Adipocyte (in vitro differentiated cells): ENCODE results near the gene GBGT1.
A peak's percentile ranks its signal among the peaks of the same experiment; 100 is the strongest.

Experiments used
- DNase-seq: peaks from one replicate; pipeline ENCODE4 v3.0.0-alpha.2; 2015; ENCODE audit warnings: low read depth
- H3K27me3 ChIP-seq: replicated peaks from 2 replicates; pipeline ENCODE4 v1.7.0; 2013; ENCODE audit warnings: mild to moderate bottlenecking, low read length, moderate library complexity; ENCODE audit not compliant: control insufficient read depth, insufficient read depth
- H3K36me3 ChIP-seq: 2 replicates; pipeline ENCODE4 v1.7.0; 2013; ENCODE audit warnings: low read length, mild to moderate bottlenecking, moderate library complexity; ENCODE audit not compliant: control insufficient read depth, insufficient read depth, severe bottlenecking
- H3K4me1 ChIP-seq: 2 replicates; pipeline ENCODE4 v1.7.0; 2013; ENCODE audit warnings: mild to moderate bottlenecking, low read length, moderate library complexity; ENCODE audit not compliant: control insufficient read depth, insufficient read depth
- H3K4me3 ChIP-seq: 2 replicates; pipeline ENCODE4 v1.7.0; 2013; ENCODE audit warnings: mild to moderate bottlenecking, low read length, moderate library complexity
- H3K9ac ChIP-seq: 2 replicates; pipeline ENCODE4 v1.7.0; 2013; ENCODE audit warnings: mild to moderate bottlenecking, low read length, moderate library complexity
- H3K9me3 ChIP-seq: 2 replicates; pipeline ENCODE4 v1.7.0; 2013; ENCODE audit warnings: mild to moderate bottlenecking, low read length, moderate library complexity; ENCODE audit not compliant: control insufficient read depth

The GBGT1 gene

GRCh38 chr9:133160742-133161546 lies 2.8 kb downstream of the GBGT1 start:
- DNase-seq, result peak; percentile 83
- Histone ChIP-seq H3K27me3 (peaks cover 11% of the 10 kb centered on the region), H3K9me3 (no peaks in the 10 kb centered on the region)

GRCh38 chr9:133158695-133159094 lies 5.0 kb downstream of the GBGT1 start:
- no peak overlapping the region for H3K4me3 ChIP-seq
- no peak overlapping the region for H3K9ac ChIP-seq
- no peaks in the 10 kb centered on the region for H3K9me3 ChIP-seq
- no peaks in the 10 kb centered on the region for H3K27me3 ChIP-seq
- H3K4me1 ChIP-seq, result peaks cover 2% of the 10 kb centered on the region
- DNase-seq, result no peak
- H3K36me3 ChIP-seq, result no peaks in the 10 kb centered on the region

More at GRCh38 chr9:133160742-133161546, 2.8 kb downstream of the GBGT1 start:
- no peak overlapping the region for H3K9ac ChIP-seq
- no peak overlapping the region for H3K4me3 ChIP-seq
- H3K4me1 ChIP-seq, result peaks cover 6% of the 10 kb centered on the region
- no peaks in the 10 kb centered on the region for H3K36me3 ChIP-seq

- Histone ChIP-seq H3K27me3 (no peaks in the 10 kb centered on the region), H3K4me1 (no peaks in the 10 kb centered on the region), H3K9me3 (no peaks in the 10 kb centered on the region), H3K36me3 (no peaks in the 10 kb centered on the region), H3K4me3 (no peak overlapping the region), H3K9ac (no peak overlapping the region)
- DNase-seq, result no peak
Measured at GRCh38 chr9:133155156-133155555, 8.6 kb downstream of the GBGT1 start.

- no peaks in the 10 kb centered on the region for H3K27me3 ChIP-seq
- DNase-seq, result no peak
- H3K9ac ChIP-seq, result no peak overlapping the region
- no peaks in the 10 kb centered on the region for H3K9me3 ChIP-seq
- H3K36me3 ChIP-seq, result no peaks in the 10 kb centered on the region
- H3K4me3 ChIP-seq, result no peak overlapping the region
- peaks cover 3% of the 10 kb centered on the region for H3K4me1 ChIP-seq
Measured at GRCh38 chr9:133154097-133154989, 9.4 kb downstream of the GBGT1 start.

- no peak for DNase-seq
- Histone ChIP-seq H3K4me3 (no peak overlapping the region), H3K4me1 (peaks cover 6% of the 10 kb centered on the region), H3K27me3 (no peaks in the 10 kb centered on the region), H3K9ac (no peak overlapping the region), H3K9me3 (no peaks in the 10 kb centered on the region), H3K36me3 (no peaks in the 10 kb centered on the region)
Measured at GRCh38 chr9:133153227-133154096, 10.3 kb downstream of the GBGT1 start.

- no peak overlapping the region for H3K9ac ChIP-seq
- no peaks in the 10 kb centered on the region for H3K36me3 ChIP-seq
- H3K9me3 ChIP-seq, result no peaks in the 10 kb centered on the region
- no peak for DNase-seq
- no peak overlapping the region for H3K4me3 ChIP-seq
- H3K4me1 ChIP-seq, result peaks cover 14% of the 10 kb centered on the region
- no peaks in the 10 kb centered on the region for H3K27me3 ChIP-seq
Measured at GRCh38 chr9:133151601-133152525, 11.9 kb downstream of the GBGT1 start.

- H3K4me3 ChIP-seq, result no peak overlapping the region
- no peaks in the 10 kb centered on the region for H3K36me3 ChIP-seq
- H3K4me1 ChIP-seq, result peaks cover 14% of the 10 kb centered on the region
- DNase-seq, result no peak
- H3K9me3 ChIP-seq, result no peaks in the 10 kb centered on the region
- no peak overlapping the region for H3K9ac ChIP-seq
- H3K27me3 ChIP-seq, result no peaks in the 10 kb centered on the region
Measured at GRCh38 chr9:133151041-133151440, 12.7 kb downstream of the GBGT1 start.

GRCh38 chr9:133149130-133150015 lies 14.3 kb downstream of the GBGT1 start:
- H3K27me3 ChIP-seq, result no peaks in the 10 kb centered on the region
- no peaks in the 10 kb centered on the region for H3K9me3 ChIP-seq
- H3K9ac ChIP-seq, result peak overlapping the region; percentile 87
- peak; percentile 93 for DNase-seq
- H3K4me1 ChIP-seq, result peaks cover 19% of the 10 kb centered on the region
- no peaks in the 10 kb centered on the region for H3K36me3 ChIP-seq
- peak overlapping the region; percentile 85 for H3K4me3 ChIP-seq

GRCh38 chr9:133148199-133149129 lies 15.2 kb downstream of the GBGT1 start:
- peak; percentile 68 for DNase-seq
- peaks cover 19% of the 10 kb centered on the region for H3K4me1 ChIP-seq
- H3K9ac ChIP-seq, result peak overlapping the region; percentile 87
- H3K36me3 ChIP-seq, result no peaks in the 10 kb centered on the region
- H3K4me3 ChIP-seq, result peak overlapping the region; percentile 85
- H3K27me3 ChIP-seq, result no peaks in the 10 kb centered on the region
- no peaks in the 10 kb centered on the region for H3K9me3 ChIP-seq
